NB4 (cell line): ENCODE measurements around the gene IL10RB.

Source experiments
- DNase-seq: peaks from one replicate; pipeline ENCODE4 v3.0.0; 2010; ENCODE audit warnings: low read depth
- H3K4me3 ChIP-seq: one replicate; pipeline ENCODE4 v1.5.1; 2011; ENCODE audit warnings: mild to moderate bottlenecking, low read depth, low read length, moderate library complexity
- CTCF ChIP-seq: IDR thresholded peaks from one replicate; pipeline ENCODE4 v1.5.1; 2012; ENCODE audit warnings: low read depth, low read length
- MYC ChIP-seq: IDR thresholded peaks from 2 replicates; pipeline ENCODE4 v1.6.1; 2011; ENCODE audit warnings: low read depth, low read length
- POLR2A ChIP-seq: IDR thresholded peaks from 2 replicates; pipeline ENCODE4 v1.6.1; 2011; ENCODE audit warnings: mild to moderate bottlenecking; ENCODE audit not compliant: insufficient read length; ENCODE audit errors: extremely low read depth
- TF ChIP-seq, protein P1 (sequence below): IDR thresholded peaks from 2 replicates; pipeline ENCODE4 v1.6.1; 2011; ENCODE audit warnings: low read depth, low read length

Gene IL10RB

GRCh38 chr21:33265664-33266049 is 510 bp upstream of the IL10RB start:
- DNase-seq: peak; percentile 98

DNA sequence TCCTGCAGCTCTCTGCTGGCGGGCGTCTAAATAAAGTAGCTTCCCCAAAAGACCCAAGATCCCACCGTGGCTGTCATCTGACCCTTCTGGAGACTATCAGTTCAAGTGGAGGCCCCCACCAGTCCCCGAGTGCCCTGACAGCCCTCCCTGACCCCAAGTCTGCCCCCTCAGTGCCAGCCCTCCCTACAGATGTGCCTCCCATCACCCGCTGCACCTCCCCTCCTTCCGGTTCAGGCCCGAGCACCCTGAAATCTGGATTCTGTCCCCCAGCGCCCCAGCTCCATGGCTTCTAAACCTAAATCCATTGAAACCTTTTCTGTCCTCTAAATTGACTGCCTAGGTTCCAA is 595 bp downstream of the IL10RB start:
- H3K4me3 ChIP-seq: peak overlapping the region; percentile 80
- TF ChIP-seq MYC (no peak), POLR2A (no peak), CTCF (no peak)
- TF ChIP-seq, protein P1, sequence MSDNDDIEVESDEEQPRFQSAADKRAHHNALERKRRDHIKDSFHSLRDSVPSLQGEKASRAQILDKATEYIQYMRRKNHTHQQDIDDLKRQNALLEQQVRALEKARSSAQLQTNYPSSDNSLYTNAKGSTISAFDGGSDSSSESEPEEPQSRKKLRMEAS: no peak
- no peak for DNase-seq

More at GRCh38 chr21:33265664-33266049, 510 bp upstream of the IL10RB start:
- peak overlapping the region; percentile 80 for H3K4me3 ChIP-seq
- TF ChIP-seq, protein P1: peak; percentile 81
- peak; percentile 13 for TF ChIP-seq CTCF
- no peak for TF ChIP-seq POLR2A
- TF ChIP-seq MYC: peak; percentile 73

DNA sequence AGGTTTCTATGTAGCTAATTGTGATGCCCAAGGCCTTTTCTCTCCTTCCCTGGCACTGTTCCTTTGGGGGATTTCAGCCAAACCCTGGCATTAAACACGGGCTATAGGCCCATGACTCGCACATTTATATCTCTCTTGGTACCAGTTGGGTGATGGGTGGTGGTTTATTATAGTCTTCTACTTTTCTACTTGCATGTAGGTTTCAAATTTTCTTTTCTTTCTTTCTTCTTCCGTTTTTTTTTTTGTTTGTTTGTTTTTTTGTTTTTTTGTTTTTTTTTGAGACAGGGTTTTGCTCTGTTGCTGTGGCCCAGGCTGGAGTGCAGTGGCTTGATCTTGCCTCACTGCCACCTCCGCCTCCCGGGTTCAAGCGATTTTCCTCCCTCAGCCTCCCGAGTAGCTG is 1.1 kb downstream of the IL10RB start:
- no peak for DNase-seq
- no peak for TF ChIP-seq POLR2A
- TF ChIP-seq, protein P1: no peak
- no peak for TF ChIP-seq CTCF
- peak overlapping the region; percentile 80 for H3K4me3 ChIP-seq

DNA sequence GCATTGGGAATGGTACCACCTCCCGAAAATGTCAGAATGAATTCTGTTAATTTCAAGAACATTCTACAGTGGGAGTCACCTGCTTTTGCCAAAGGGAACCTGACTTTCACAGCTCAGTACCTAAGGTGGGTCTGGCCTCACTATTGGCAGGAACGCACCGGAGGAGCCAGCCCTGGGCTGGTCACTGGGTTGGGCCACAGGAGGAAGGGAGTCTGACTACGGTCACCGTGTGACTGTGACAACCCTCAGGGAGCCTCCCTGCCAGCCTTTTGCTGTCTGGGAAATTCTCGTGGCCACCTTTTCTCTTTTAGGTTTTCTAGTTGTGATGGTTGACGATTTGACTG is 2.2 kb downstream of the IL10RB start:
- no peak for TF ChIP-seq CTCF
- TF ChIP-seq, protein P1: no peak
- no peak for TF ChIP-seq MYC
- no peak for TF ChIP-seq POLR2A
- no peak for DNase-seq
- no peak overlapping the region for H3K4me3 ChIP-seq

DNA sequence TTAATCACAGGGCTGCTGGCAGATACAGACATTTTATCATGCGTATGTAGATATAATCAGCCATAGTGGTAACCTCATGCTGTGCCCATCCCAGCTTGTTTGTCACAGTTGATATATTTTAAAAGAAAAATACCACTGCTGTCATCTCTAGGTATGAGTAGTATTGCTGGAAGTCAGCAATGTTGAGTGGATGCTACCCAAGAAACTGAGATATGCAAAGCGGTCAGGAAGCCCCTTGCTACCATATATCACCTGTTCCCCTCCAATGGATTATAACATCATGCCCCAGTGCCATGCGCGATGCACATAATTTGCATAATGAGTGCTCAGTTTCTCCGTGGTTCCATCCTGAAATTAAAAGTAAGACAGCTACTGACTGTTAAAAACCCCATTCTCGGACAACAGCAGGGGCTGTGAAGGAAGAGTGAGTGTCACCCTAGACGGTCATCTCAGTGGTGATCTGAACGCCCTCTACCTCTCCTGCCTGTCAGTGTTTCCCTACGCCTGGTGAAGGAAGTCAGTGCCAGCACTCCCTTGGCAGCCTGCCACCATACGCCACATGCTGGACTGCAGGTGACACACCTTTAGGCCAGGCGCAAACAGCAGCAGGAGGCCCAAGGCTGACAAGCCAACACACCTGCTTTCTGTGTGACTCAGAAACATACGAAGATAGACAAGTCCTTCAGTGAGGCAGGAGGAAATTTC is 2.7 kb downstream of the IL10RB start:
- DNase-seq: no peak
- TF ChIP-seq, protein P1: no peak
- TF ChIP-seq MYC (no peak), POLR2A (no peak), CTCF (no peak)
- H3K4me3 ChIP-seq: no peak overlapping the region

DNA sequence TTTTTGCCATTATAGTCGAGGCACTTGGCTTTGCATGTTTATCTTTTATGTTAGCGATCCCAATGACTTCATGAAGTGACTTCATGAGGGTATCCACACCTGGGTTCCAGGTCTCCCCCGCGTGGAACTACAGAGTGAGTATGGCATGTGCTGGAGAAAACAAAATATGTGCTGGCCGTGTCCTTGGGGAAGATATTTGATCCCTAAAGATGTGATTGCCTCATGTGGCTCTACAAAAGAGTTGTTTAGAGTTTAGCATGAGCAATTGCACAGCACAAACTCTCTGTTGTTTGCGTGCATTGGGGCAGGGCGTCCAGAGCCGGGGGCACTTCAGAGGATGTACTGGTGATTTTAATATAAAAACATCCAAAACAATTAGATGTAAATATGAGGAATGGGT is 4.8 kb downstream of the IL10RB start:
- no peak for DNase-seq
- no peak overlapping the region for H3K4me3 ChIP-seq
- TF ChIP-seq POLR2A (no peak), MYC (no peak), CTCF (no peak)
- TF ChIP-seq, protein P1: no peak
